Measurements from ENCODE around the gene MKLN1.
"Not testable (repeated sequence)": the region's sequence is repeated elsewhere in the genome, so short reads cannot be mapped to it uniquely, and the experiment has no call there.

The MKLN1 gene

DNA sequence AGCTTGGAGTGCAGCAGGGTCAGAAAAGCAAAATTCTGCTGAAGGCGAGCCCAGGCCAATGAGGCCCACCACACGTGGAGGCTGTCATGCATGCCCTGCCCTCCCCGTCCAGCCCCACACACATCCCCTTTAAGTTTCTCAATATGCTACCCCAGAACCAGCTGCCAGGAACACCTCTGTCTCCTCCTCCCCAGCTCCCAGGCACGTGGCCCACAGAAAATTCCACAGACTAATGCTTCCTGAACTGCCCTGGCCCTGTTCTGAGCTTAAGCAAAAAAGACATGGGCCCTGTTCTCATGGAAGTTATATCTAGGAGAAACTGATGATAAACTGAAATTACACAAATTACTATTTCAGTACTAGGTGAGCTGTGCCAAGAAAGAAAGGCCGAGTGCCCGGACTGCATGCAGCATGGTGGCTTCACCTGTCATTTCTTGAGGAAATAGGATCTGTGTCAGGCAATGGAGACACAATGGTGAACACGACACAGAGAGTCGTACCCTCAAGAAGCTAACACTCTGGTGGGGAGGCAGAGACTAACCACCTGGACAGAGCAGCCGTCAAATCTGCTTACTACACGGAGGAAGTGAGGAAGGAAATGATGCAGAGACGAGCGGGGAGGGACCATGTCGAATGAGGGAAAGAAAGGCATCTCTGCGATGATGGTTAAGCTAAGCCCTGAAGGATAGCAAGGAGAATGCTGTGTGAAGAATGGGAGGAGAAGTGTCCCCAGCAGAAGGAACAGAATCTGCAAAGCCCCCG, 184.3 kb downstream of the MKLN1 start:
- no peak for DNase-seq (ENCODE audit: low spot score)
- TF ChIP-seq, protein P1, sequence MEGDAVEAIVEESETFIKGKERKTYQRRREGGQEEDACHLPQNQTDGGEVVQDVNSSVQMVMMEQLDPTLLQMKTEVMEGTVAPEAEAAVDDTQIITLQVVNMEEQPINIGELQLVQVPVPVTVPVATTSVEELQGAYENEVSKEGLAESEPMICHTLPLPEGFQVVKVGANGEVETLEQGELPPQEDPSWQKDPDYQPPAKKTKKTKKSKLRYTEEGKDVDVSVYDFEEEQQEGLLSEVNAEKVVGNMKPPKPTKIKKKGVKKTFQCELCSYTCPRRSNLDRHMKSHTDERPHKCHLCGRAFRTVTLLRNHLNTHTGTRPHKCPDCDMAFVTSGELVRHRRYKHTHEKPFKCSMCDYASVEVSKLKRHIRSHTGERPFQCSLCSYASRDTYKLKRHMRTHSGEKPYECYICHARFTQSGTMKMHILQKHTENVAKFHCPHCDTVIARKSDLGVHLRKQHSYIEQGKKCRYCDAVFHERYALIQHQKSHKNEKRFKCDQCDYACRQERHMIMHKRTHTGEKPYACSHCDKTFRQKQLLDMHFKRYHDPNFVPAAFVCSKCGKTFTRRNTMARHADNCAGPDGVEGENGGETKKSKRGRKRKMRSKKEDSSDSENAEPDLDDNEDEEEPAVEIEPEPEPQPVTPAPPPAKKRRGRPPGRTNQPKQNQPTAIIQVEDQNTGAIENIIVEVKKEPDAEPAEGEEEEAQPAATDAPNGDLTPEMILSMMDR (IDR thresholded peaks at IDR 0.05; ENCODE audit: extremely low read depth, missing control alignments) = no peak

DNA sequence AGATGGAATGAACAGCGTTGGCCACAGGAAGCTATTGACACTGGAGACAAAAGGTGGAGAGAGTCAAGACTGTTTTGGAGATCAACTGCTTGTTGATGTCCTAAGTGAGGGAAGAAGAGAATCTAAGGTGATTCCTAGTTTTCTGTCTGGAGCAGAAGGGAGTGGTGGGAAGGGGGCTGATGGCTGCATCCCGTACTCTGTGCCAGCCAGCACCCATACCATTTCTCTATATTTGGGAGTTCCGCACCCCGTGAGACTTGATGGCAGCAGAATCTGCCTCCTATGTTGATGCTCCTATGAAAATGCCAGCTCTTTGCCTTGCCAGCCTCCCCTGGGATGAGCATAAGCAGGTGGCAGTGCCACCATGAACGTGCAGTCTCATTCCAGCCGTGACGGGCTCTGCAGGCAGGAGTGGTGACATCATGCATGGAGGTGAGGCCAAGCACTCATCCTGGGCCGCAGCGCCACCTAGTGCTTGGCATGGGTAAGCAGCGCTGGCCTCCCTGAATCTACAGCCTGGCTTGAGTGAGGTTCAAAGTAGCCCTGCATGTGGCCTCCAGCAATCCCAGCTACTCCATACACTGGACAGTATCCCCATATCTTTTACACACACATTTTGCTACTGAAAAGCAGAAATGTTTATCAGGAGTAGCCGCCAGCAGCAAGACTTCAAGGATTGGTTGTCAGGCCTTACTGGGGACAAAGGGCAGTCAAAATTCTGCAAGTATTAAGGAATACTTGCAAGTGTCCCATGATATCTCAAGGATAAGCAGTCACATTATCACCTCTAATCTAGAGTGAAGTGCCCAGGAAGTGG, 185.8 kb downstream of the MKLN1 start:
- DNase-seq (ENCODE audit: low spot score) = peak; percentile 80
- TF ChIP-seq, protein P1 (IDR thresholded peaks at IDR 0.05; ENCODE audit: extremely low read depth, missing control alignments) = peak; percentile 86

DNA sequence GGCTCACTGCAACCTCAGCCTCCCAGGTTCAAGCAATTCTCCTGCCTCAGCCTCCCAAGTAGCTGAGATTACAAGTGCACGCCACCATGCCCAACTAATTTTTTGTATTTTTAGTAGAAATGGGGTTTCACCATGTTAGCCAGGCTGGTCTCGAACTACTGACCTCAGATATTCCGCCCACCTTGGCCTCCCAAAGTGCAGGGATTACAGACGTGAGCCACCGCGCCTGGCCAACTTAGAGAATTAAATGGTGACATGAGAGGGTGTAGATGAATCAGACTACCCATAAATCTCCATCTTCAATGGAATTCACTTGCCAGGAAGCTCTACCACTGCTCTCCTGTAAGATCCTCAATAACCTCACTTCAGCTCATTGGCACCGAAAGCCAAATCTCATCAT, 187.8 kb downstream of the MKLN1 start:
- not testable (repeated sequence) for DNase-seq (ENCODE audit: low spot score)

DNA sequence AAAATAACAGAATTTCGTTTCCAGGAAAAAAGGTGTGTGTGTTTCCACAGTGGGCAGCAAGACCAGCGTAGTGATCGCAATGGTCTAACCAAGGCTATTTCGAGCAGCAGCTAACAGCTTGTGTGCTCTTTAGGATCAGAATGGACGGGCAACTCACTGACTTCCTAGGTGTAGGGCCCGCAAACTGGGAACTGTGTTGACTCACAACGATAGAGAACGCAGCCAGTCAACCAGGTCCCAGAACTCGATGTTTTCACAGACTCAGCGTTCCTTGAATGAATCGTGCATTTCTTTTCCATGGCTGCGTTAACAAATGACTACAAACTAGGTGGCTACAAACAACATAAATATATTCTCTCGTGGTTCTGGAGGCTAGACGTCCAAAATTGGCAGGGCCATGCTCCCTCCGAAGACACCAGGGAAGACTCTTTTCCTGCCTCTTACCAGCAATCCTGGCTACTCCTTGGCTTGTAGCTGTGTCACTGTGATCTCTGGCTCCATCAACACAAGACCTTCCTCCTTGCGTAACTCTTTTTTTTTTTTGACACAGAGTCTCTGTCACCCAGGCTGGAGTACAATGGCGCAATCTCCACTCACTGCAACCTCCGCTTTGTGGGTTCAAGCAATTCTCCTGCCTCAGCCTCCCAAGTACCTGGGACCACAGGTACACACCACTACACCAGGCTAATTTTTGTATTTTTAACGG, 189.7 kb downstream of the MKLN1 start:
- DNase-seq (ENCODE audit: low spot score) = no peak
- TF ChIP-seq, protein P1 (IDR thresholded peaks at IDR 0.05; ENCODE audit: extremely low read depth, missing control alignments) = no peak

DNA sequence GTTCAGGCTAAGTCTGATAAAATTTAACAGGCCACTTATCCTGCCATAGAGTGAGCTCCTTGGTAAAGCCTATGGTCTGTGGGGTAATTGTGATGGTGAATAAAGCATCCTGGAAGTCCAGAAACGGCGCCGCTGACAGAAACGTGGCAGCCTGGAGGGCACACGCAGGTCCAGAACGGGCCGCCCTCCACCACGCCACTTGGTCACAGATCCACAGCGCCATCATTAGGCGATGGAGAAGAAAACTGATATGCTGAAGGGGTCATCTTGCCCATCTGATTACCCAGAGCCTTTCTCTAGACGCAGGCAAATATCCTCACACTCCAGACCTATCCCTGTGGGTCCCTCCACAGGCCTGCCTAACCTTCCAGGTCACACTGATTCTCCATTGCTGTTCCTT, 190.9 kb downstream of the MKLN1 start:
- TF ChIP-seq, protein P1 (IDR thresholded peaks at IDR 0.05; ENCODE audit: extremely low read depth, missing control alignments) = no peak
- DNase-seq (ENCODE audit: low spot score) = no peak

DNA sequence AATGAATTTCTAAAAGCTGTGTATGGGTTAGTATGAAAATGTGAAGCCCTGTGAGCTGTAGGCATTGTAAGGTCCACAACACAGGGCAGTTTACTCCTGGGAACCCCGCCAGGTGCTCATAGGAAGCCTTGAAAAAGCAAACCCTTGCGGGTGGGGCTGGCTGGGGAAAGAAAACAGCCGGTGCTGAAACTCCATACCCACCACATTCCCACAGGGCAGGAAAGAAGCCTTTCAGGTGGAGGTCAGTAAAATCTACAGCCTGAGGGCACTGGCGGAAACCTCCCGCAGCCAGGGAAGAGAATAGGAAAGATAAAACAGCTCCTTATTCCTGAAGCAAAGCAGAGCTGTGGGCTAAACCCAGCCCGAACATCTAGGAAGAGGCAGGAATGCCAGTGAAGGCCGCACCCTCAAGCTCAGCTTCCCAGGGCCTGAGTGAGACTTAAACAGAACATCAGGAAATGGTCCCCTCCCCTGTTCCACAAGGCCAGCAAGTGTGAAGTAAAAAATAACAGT, 194.0 kb downstream of the MKLN1 start:
- DNase-seq (ENCODE audit: low spot score) = no peak

DNA sequence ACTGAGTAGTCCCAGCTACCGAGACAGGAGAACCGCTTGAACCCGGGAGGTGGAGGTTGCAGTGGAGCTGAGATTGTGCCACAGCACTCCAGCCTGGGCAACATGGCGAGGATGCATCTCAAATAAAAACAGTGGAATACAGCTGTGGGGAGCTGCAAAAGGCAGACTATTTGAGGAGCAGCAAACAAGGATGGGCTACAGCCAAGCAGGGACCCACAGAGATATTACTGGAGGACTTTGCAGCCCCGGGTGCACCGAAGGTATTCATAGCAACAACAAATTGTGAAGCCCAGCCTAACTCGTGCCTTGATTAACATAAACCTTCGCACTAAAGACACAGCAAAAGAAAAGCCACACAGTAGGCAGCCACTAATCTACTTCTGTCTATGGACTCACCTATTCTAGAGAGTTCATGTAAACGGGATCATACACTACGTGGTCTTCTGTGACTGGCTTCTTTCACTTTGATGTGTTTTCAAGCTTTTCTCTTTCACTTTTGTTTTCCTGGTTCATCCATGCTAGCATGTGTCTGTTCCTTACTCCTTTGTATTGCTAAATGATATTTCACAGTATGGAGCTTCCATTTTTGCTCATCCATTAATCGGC, 194.8 kb downstream of the MKLN1 start:
- peak; percentile 44 for DNase-seq (ENCODE audit: low spot score)
- TF ChIP-seq, protein P1 (IDR thresholded peaks at IDR 0.05; ENCODE audit: extremely low read depth, missing control alignments) = no peak

More for the DNA sequence above, 194.0 kb downstream of the MKLN1 start:
- TF ChIP-seq, protein P1 (IDR thresholded peaks at IDR 0.05; ENCODE audit: extremely low read depth, missing control alignments) = no peak
